ENCODE measurements around the gene NABP1. TPM values are rescaled to one million over a fixed set of nuclear protein-coding genes. Genes with fewer than 3 reads are reported as not detected.
A peak's percentile ranks its signal among the peaks of the same experiment; 100 is the strongest.

Gene NABP1
- total and polyA plus RNA-seq, 2 experiments from 2014 or later = 121 to 148 TPM

DNA sequence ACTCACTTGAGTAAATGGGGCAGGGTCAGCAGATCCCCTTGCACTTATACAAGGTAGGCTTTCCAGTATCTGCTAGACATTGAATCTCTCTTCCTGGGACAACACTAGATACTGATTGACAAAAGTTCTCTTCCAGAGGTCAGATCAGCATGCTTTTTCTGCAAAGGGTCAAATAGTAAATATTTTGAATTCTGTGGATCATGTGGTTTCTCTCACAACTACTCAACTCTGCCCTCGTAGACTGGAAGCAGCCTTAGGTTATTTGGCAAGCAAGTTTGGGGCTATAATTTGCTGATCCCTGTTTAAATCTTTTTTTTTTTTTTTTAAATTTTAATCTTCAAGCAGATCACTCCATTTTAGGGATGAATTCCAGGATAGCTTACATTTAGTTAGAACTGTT is 17.4 kb upstream of the NABP1 start:
- DNase-seq = no peak
- TF ChIP-seq EZH2phosphoT487 (IDR thresholded peaks at IDR 0.05; ENCODE audit: insufficient read depth, low read depth) (no peak), EZH2 (IDR thresholded peaks at IDR 0.05; ENCODE audit: insufficient read depth, poor library complexity, severe bottlenecking) (no peak)
- no peak overlapping the region for H3K9ac ChIP-seq
- in situ Hi-C loops (cut with MboI) = no loop called here
- peaks cover 44% of the 10 kb centered on the region for H3K4me1 ChIP-seq (ENCODE audit: insufficient read depth)
- 0% methylated on average over 1 of the region's 1 CpG for WGBS, 2 experiments (ENCODE audit: low coverage in 1 of 2, low lambda C conversion rate in 2 of 2, missing lambda C conversion rate in 2 of 2)
- H3K79me2 ChIP-seq (ENCODE audit: insufficient read depth) = no peaks in the 10 kb centered on the region
- H3K27me3 ChIP-seq (replicated peaks; ENCODE audit: insufficient read depth) = no peaks in the 10 kb centered on the region
- H3K9me3 ChIP-seq (ENCODE audit: low read depth) = no peaks in the 10 kb centered on the region
- H3K27ac ChIP-seq = no peak overlapping the region
- no peaks in the 10 kb centered on the region for H3K36me3 ChIP-seq (ENCODE audit: low read depth)
- no peak overlapping the region for H3K4me3 ChIP-seq
- no peak overlapping the region for H3K4me2 ChIP-seq (ENCODE audit: unreplicated experiment)
- H2AFZ ChIP-seq = no peak overlapping the region
- H3K9me2 ChIP-seq (ENCODE audit: insufficient read depth) = no peaks in the 10 kb centered on the region
- peaks cover 47% of the 10 kb centered on the region for H3F3A ChIP-seq (ENCODE audit: insufficient read depth)
- no peaks in the 10 kb centered on the region for H4K20me1 ChIP-seq (ENCODE audit: insufficient read depth)

DNA sequence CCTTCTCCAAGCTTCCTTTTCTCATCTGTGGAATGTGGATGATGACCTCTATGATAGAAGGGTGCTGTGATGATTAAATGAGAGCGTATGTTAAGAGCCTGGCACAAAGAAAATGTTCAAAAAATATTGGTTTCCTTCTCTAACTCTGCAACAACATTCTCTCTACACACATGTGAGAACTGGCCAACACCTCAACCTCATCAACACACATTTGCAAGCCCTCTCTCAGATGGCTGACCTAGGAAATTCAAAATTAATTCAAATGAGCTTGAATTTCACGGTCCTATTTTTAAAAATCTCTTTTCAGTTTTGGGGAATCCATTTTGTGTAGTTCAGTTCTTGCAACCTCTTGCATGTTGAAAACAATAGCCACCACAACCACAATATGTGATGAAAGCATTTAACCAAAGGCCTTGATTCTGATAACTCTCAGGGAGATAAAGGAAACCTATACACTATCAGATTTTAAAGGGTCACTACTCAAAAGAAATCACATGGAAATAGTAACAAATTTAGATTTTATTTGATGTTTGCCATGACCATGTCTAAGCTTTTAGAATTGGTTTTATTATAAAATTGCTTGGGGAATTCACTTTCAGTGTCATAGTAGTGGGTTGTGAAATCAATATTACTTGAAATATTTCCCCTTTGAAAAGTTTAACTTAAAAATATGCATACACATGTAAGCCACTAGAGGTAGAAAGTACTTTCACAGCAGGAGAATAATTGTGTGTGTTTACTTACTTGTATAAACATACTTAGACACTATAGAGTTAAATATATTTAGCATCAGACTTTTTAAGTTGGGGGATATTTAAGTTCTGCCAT is 16.6 kb upstream of the NABP1 start:
- Histone ChIP-seq H3K9me3 (ENCODE audit: low read depth) (no peaks in the 10 kb centered on the region), H2AFZ (no peak overlapping the region), H3K4me2 (ENCODE audit: unreplicated experiment) (no peak overlapping the region), H3K27ac (no peak overlapping the region), H3F3A (ENCODE audit: insufficient read depth) (peaks cover 45% of the 10 kb centered on the region), H3K4me1 (ENCODE audit: insufficient read depth) (peaks cover 42% of the 10 kb centered on the region), H3K27me3 (replicated peaks; ENCODE audit: insufficient read depth) (no peaks in the 10 kb centered on the region), H4K20me1 (ENCODE audit: insufficient read depth) (no peaks in the 10 kb centered on the region), H3K9me2 (ENCODE audit: insufficient read depth) (no peaks in the 10 kb centered on the region), H3K4me3 (no peak overlapping the region), H3K9ac (no peak overlapping the region), H3K36me3 (ENCODE audit: low read depth) (no peaks in the 10 kb centered on the region), H3K79me2 (ENCODE audit: insufficient read depth) (no peaks in the 10 kb centered on the region)
- in situ Hi-C loops (cut with MboI) = no loop called here
- no peak for DNase-seq
- TF ChIP-seq EZH2phosphoT487 (IDR thresholded peaks at IDR 0.05; ENCODE audit: insufficient read depth, low read depth) (no peak), EZH2 (IDR thresholded peaks at IDR 0.05; ENCODE audit: insufficient read depth, poor library complexity, severe bottlenecking) (no peak)
- WGBS, 2 experiments (ENCODE audit: low coverage in 1 of 2, low lambda C conversion rate in 2 of 2, missing lambda C conversion rate in 2 of 2) = 93 to 95% methylated on average over 2 of the region's 2 CpGs

DNA sequence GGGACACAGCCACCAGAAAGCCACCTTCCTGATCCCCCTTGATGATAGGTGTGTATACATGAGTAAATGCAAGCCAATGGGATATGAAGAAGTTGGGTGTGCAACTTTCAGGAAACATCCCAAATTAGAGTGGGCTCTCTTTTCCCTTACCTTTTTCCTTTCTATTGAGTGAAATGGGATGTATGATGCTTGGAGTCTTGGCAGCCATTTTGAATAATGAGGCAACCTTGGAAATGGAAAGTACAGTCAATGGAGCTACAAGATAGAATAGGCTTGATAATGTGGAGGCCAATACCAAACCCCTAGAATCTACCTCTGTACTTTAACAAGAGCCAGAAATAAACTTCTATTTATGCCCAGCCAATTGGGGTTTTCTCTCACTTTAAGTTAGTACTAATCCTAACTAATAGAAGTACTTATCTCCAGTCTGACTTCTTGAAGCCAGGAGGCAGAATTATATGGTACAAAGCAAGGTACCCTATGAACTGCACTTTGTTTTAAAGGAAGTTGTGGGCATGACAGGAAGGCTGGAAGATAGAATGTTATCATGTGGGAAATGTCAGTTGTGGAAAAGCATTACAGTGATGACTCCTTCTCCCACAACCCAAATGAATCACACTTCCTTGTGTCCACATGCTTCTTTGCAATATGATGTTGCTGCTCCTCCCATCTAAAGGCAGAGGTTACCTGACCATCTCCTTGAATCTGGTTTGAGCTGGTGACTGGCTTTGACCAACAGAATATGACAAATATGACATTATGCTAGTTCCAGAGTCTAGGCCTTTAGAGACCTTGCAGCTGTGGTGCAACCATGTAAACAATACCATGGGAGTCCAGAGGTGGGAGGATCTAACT is 12.9 kb upstream of the NABP1 start:
- Histone ChIP-seq H3K27me3 (replicated peaks; ENCODE audit: insufficient read depth) (no peaks in the 10 kb centered on the region), H3K4me3 (no peak overlapping the region), H3K4me1 (ENCODE audit: insufficient read depth) (peaks cover 24% of the 10 kb centered on the region), H3K9me3 (ENCODE audit: low read depth) (no peaks in the 10 kb centered on the region), H3K9me2 (ENCODE audit: insufficient read depth) (no peaks in the 10 kb centered on the region; the same call in 1 of the 2 replicates), H3K4me2 (ENCODE audit: unreplicated experiment) (no peak overlapping the region), H3K79me2 (ENCODE audit: insufficient read depth) (no peaks in the 10 kb centered on the region), H4K20me1 (ENCODE audit: insufficient read depth) (no peaks in the 10 kb centered on the region), H3K36me3 (ENCODE audit: low read depth) (no peaks in the 10 kb centered on the region), H3K27ac (peak overlapping the region; percentile 38), H3F3A (ENCODE audit: insufficient read depth) (peaks cover 21% of the 10 kb centered on the region), H3K9ac (no peak overlapping the region), H2AFZ (no peak overlapping the region)
- in situ Hi-C loops (cut with MboI) = no loop called here
- no peak for TF ChIP-seq EZH2 (IDR thresholded peaks at IDR 0.05; ENCODE audit: insufficient read depth, poor library complexity, severe bottlenecking)
- no peak for TF ChIP-seq EZH2phosphoT487 (IDR thresholded peaks at IDR 0.05; ENCODE audit: insufficient read depth, low read depth)
- peak; percentile 73 for DNase-seq

DNA sequence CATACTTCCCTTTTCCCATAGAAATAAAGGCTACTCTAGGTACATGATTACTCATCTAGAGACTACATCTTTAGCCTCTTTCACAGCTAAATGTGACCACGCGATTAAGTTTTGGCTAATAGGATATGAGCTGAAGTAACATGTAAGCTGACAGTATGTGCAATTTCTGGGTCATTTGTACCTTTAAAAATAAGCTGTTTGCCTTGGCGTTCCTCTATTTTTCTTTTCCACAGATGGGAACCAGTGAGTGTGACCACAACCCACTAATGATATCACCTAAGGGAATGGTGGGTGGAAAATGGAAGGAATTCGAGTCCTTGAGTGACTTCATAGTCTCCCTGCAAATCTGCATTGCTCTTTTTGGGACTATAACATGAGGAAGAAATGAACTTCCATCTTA is 11.7 kb upstream of the NABP1 start:
- Histone ChIP-seq H2AFZ (peak overlapping the region; percentile 59), H3K36me3 (ENCODE audit: low read depth) (no peaks in the 10 kb centered on the region), H3K4me2 (ENCODE audit: unreplicated experiment) (no peak overlapping the region), H3K4me3 (no peak overlapping the region), H3K9ac (no peak overlapping the region), H3K9me3 (ENCODE audit: low read depth) (no peaks in the 10 kb centered on the region), H3K4me1 (ENCODE audit: insufficient read depth) (peaks cover 24% of the 10 kb centered on the region), H3K79me2 (ENCODE audit: insufficient read depth) (no peaks in the 10 kb centered on the region), H3F3A (ENCODE audit: insufficient read depth) (peaks cover 21% of the 10 kb centered on the region), H3K9me2 (ENCODE audit: insufficient read depth) (no peaks in the 10 kb centered on the region; the same call in 1 of the 2 replicates), H3K27me3 (replicated peaks; ENCODE audit: insufficient read depth) (no peaks in the 10 kb centered on the region), H4K20me1 (ENCODE audit: insufficient read depth) (no peaks in the 10 kb centered on the region), H3K27ac (no peak overlapping the region)
- no peak for DNase-seq
- WGBS, 2 experiments (ENCODE audit: low coverage in 1 of 2, low lambda C conversion rate in 2 of 2, missing lambda C conversion rate in 2 of 2) = 85 to 95% methylated on average over 4 of the region's 4 CpGs
- TF ChIP-seq EZH2 (IDR thresholded peaks at IDR 0.05; ENCODE audit: insufficient read depth, poor library complexity, severe bottlenecking) = no peak
- TF ChIP-seq EZH2phosphoT487 (IDR thresholded peaks at IDR 0.05; ENCODE audit: insufficient read depth, low read depth) = no peak
- in situ Hi-C loops (cut with MboI) = no loop called here
